OCI-LY7 (cell line): Measurements from ENCODE around the gene MAN1B1.

Experiments
- EZH2phosphoT487 ChIP-seq: fragments of 200-600 bp; sonication (generic); IDR thresholded peaks from 2 replicates; pipeline ENCODE4 v1.6.1; 2018; ENCODE audit warnings: low read depth, borderline replicate concordance, mild to moderate bottlenecking, mixed run types, antibody characterized with exemption, low read length, moderate library complexity, mixed read lengths
- TF ChIP-seq, protein P1 (sequence below): fragments of 200-600 bp; sonication (generic); conservative IDR thresholded peaks from 2 replicates; pipeline ENCODE4 v1.5.1; 2014; ENCODE audit warnings: mild to moderate bottlenecking, antibody characterized with exemption, low read length, moderate library complexity, mixed read lengths

DNA sequence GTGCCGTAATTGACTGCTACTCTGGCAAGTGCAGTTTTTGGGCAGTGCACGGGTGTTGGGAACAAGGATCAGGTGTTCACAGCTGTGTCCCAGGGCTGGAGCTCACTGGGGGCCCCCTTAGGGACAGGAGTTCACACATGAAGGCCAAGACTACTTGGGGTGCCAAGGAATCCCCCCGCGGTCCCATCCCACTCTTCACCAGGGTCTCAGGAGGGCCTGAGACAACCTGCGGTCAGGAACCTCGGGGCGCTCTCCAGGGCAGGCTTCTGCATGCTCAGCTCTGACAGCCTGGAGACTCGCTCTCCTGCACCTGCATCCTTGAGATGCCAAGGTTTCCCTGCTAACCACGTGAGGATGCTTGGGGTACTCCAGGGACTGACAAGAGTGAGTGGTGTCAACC lies 2.3 kb upstream of the MAN1B1 start:
- TF ChIP-seq, protein P1, sequence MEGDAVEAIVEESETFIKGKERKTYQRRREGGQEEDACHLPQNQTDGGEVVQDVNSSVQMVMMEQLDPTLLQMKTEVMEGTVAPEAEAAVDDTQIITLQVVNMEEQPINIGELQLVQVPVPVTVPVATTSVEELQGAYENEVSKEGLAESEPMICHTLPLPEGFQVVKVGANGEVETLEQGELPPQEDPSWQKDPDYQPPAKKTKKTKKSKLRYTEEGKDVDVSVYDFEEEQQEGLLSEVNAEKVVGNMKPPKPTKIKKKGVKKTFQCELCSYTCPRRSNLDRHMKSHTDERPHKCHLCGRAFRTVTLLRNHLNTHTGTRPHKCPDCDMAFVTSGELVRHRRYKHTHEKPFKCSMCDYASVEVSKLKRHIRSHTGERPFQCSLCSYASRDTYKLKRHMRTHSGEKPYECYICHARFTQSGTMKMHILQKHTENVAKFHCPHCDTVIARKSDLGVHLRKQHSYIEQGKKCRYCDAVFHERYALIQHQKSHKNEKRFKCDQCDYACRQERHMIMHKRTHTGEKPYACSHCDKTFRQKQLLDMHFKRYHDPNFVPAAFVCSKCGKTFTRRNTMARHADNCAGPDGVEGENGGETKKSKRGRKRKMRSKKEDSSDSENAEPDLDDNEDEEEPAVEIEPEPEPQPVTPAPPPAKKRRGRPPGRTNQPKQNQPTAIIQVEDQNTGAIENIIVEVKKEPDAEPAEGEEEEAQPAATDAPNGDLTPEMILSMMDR = no peak
- TF ChIP-seq EZH2phosphoT487 = no peak
